WTC11 (cell line): Measurements from ENCODE around the gene DPH1. TPM values are rescaled to one million over a fixed set of nuclear protein-coding genes. Genes with fewer than 3 reads are reported as not detected.
"Not testable (repeated sequence)": the region's sequence is repeated elsewhere in the genome, so short reads cannot be mapped to it uniquely, and the experiment has no call there.

Experiments used
- ATAC-seq: fragments of 200-7000 bp; cut with Tn5 transposase; 2 replicates; pipeline ENCODE4 v1.10.0; 2021; ENCODE audit warnings: mild to moderate bottlenecking, moderate library complexity
- CTCF ChIA-PET: fragments of 300-600 bp; sonication (Branson Sonifier 250); formaldehyde crosslinking; loops from one replicate; lab custom pipeline; 2021; ENCODE audit warnings: antibody characterized with exemption; lab: Charles Lee
- POLR2A ChIA-PET: fragments of 350-600 bp; sonication (Branson Sonifier 250); formaldehyde crosslinking; loops from one replicate; lab custom pipeline; 2021; ENCODE audit warnings: antibody characterized with exemption; lab: Charles Lee
- DNase-seq: peaks from one replicate; pipeline ENCODE4 v3.0.0; 2021; ENCODE audit warnings: low spot score
- H3K27ac Mint-ChIP-seq: 2 replicates; pipeline ENCODE4 v1.8.0; 2021; ENCODE audit warnings: mixed read lengths
- H3K27me3 Mint-ChIP-seq: 2 replicates; pipeline ENCODE4 v1.8.0; 2021; ENCODE audit warnings: low read depth, mild to moderate bottlenecking, moderate library complexity, mixed read lengths
- H3K36me3 Mint-ChIP-seq: 2 replicates; pipeline ENCODE4 v1.8.0; 2021; ENCODE audit warnings: mixed read lengths
- H3K4me1 Mint-ChIP-seq: 2 replicates; pipeline ENCODE4 v1.8.0; 2022; ENCODE audit warnings: mixed read lengths
- H3K4me3 Mint-ChIP-seq: 2 replicates; pipeline ENCODE4 v1.8.0; 2021; ENCODE audit warnings: mild to moderate bottlenecking, moderate library complexity, mixed read lengths
- H3K9me3 Mint-ChIP-seq: 2 replicates; pipeline ENCODE4 v1.8.0; 2021; ENCODE audit warnings: mixed read lengths
- ATF6 ChIP-seq: sonication (generic); formaldehyde crosslinking; IDR thresholded peaks from 2 replicates; pipeline ENCODE4 v1.8.1; 2023; ENCODE audit warnings: mild to moderate bottlenecking, missing genetic modification reagents
- E2F1 ChIP-seq: sonication (generic); formaldehyde crosslinking; IDR thresholded peaks from 2 replicates; pipeline ENCODE4 v1.8.0; 2022; ENCODE audit warnings: mild to moderate bottlenecking, missing genetic modification reagents
- ELF4 ChIP-seq: sonication (generic); formaldehyde crosslinking; IDR thresholded peaks from 2 replicates; pipeline ENCODE4 v1.8.1; 2022; ENCODE audit warnings: low read depth, mild to moderate bottlenecking, moderate library complexity, missing genetic modification reagents
- EMX1 ChIP-seq: fragments of 250-450 bp; sonication (Bioruptor Pico); IDR thresholded peaks from 2 replicates; pipeline ENCODE4 v1.8.0; 2021; ENCODE audit warnings: mild to moderate bottlenecking
- GABPB1 ChIP-seq: sonication (generic); formaldehyde crosslinking; IDR thresholded peaks from 2 replicates; pipeline ENCODE4 v1.8.1; 2023; ENCODE audit warnings: mild to moderate bottlenecking, missing genetic modification reagents
- GTF2I ChIP-seq: fragments of 250-450 bp; sonication (Bioruptor Pico); conservative IDR thresholded peaks from 2 replicates; pipeline ENCODE4 v1.4.0; 2021; ENCODE audit warnings: mild to moderate bottlenecking
- IRF2 ChIP-seq: sonication (generic); formaldehyde crosslinking; IDR thresholded peaks from 2 replicates; pipeline ENCODE4 v1.8.0; 2022; ENCODE audit warnings: low read depth, missing genetic modification reagents, borderline replicate concordance
- JAZF1 ChIP-seq: fragments of 250-450 bp; sonication (Bioruptor Pico); IDR thresholded peaks from 2 replicates; pipeline ENCODE4 v1.9.0; 2021; ENCODE audit warnings: moderate library complexity, mild to moderate bottlenecking, inconsistent platforms
- NFATC4 ChIP-seq: fragments of 250-450 bp; sonication (Bioruptor Pico); IDR thresholded peaks from 2 replicates; pipeline ENCODE4 v1.9.0; 2021; ENCODE audit warnings: mild to moderate bottlenecking
- RELA ChIP-seq: sonication (generic); formaldehyde crosslinking; IDR thresholded peaks from 2 replicates; pipeline ENCODE4 v1.8.1; 2022; ENCODE audit warnings: missing genetic modification reagents, mild to moderate bottlenecking, borderline replicate concordance
- SOX15 ChIP-seq: fragments of 250-450 bp; sonication (Bioruptor Pico); IDR thresholded peaks from 2 replicates; pipeline ENCODE4 v1.9.0; 2021; ENCODE audit warnings: mild to moderate bottlenecking
- SP1 ChIP-seq: sonication (generic); formaldehyde crosslinking; conservative IDR thresholded peaks from 2 replicates; pipeline ENCODE4 v1.8.1; 2022; ENCODE audit warnings: missing genetic modification reagents
- TCF7 ChIP-seq: sonication (generic); formaldehyde crosslinking; IDR thresholded peaks from 2 replicates; pipeline ENCODE4 v1.8.0; 2022; ENCODE audit warnings: mild to moderate bottlenecking, low read depth, missing genetic modification reagents, moderate library complexity
- USF1 ChIP-seq: sonication (generic); formaldehyde crosslinking; IDR thresholded peaks from 2 replicates; pipeline ENCODE4 v1.8.0; 2022; ENCODE audit warnings: mild to moderate bottlenecking, missing genetic modification reagents
- ZBTB21 ChIP-seq: sonication (generic); formaldehyde crosslinking; IDR thresholded peaks from 2 replicates; pipeline ENCODE4 v1.8.1; 2023; ENCODE audit warnings: mild to moderate bottlenecking, missing genetic modification reagents, borderline replicate concordance
- ZNF138 ChIP-seq: sonication (generic); formaldehyde crosslinking; conservative IDR thresholded peaks from 2 replicates; pipeline ENCODE4 v1.8.1; 2022; ENCODE audit warnings: mild to moderate bottlenecking, moderate library complexity, missing genetic modification reagents
- ZNF219 ChIP-seq: sonication (generic); formaldehyde crosslinking; IDR thresholded peaks from 2 replicates; pipeline ENCODE4 v1.8.0; 2023; ENCODE audit warnings: missing genetic modification reagents, mild to moderate bottlenecking, borderline replicate concordance
- ZNF232 ChIP-seq: sonication (generic); formaldehyde crosslinking; IDR thresholded peaks from 2 replicates; pipeline ENCODE4 v1.8.0; 2022; ENCODE audit warnings: mild to moderate bottlenecking, missing genetic modification reagents
- ZNF317 ChIP-seq: sonication (generic); formaldehyde crosslinking; IDR thresholded peaks from 2 replicates; pipeline ENCODE4 v1.8.1; 2023; ENCODE audit warnings: low read depth, mild to moderate bottlenecking, moderate library complexity, missing genetic modification reagents, borderline replicate concordance
- ZNF416 ChIP-seq: fragments of 250-450 bp; sonication (Bioruptor Pico); IDR thresholded peaks from 2 replicates; pipeline ENCODE4 v1.9.0; 2021; ENCODE audit warnings: mild to moderate bottlenecking, inconsistent platforms
- ZNF671 ChIP-seq: fragments of 250-450 bp; sonication (Bioruptor Pico); IDR thresholded peaks from 2 replicates; pipeline ENCODE4 v1.8.0; 2021; ENCODE audit warnings: mild to moderate bottlenecking
- total RNA-seq: library from RNA; stranded (reverse); gene quantifications from 3 replicates; pipeline ENCODE4 v1.2.3, GENCODE V29; 2021

The DPH1 gene
- total RNA-seq, 1 experiment from 2014 or later = 43.2 TPM

GRCh38 chr17:2029911-2030778 is at the start of gene DPH1 (continued):
- peak; percentile 88 for TF ChIP-seq USF1 (CRISPR knock-in tag)

- Mint-ChIP-seq H3K36me3 (no peaks in the 10 kb centered on the region), H3K27me3 (peaks cover 33% of the 10 kb centered on the region), H3K9me3 (no peaks in the 10 kb centered on the region), H3K4me1 (peaks cover 4% of the 10 kb centered on the region), H3K27ac (no peak overlapping the region), H3K4me3 (no peak overlapping the region)
- DNase-seq (no peak), ATAC-seq (no peak)
- CTCF ChIA-PET = interaction anchor here (1.2 kb wide), 1 partner anchor 72 kb away, joined by 3 read pairs; no protein-coding TSS in a partner anchor
- POLR2A ChIA-PET = no interaction called here
- no peak for TF ChIP-seq ZNF219 (CRISPR knock-in tag)
- no peak for TF ChIP-seq EMX1 (CRISPR knock-in tag)
- TF ChIP-seq E2F1 = no peak
- TF ChIP-seq TCF7 (CRISPR knock-in tag) = no peak
- TF ChIP-seq ZNF416 (CRISPR knock-in tag) = no peak
- TF ChIP-seq IRF2 = no peak
- TF ChIP-seq ZBTB21 (CRISPR knock-in tag) = no peak
- no peak for TF ChIP-seq USF1 (CRISPR knock-in tag)
- TF ChIP-seq GTF2I (CRISPR knock-in tag) = no peak
- no peak for TF ChIP-seq NFATC4
These were observed 49.2 kb upstream of the DPH1 start for GRCh38 chr17:1980665-1981250.

GRCh38 chr17:1982793-1983366 is 47.1 kb upstream of the DPH1 start:
- not testable (repeated sequence) for H3K9me3 Mint-ChIP-seq, ATAC-seq, H3K27ac Mint-ChIP-seq, H3K4me3 Mint-ChIP-seq, H3K36me3 Mint-ChIP-seq, H3K4me1 Mint-ChIP-seq, DNase-seq
- ChIA-PET POLR2A (interaction anchor here (0.6 kb wide), 1 partner anchor 82 kb away, joined by 3 read pairs; no protein-coding TSS in a partner anchor), CTCF (interaction anchor here (0.6 kb wide), 2 partner anchors 16 to 1555 kb away, joined by 3 read pairs; no protein-coding TSS in a partner anchor)
- H3K27me3 Mint-ChIP-seq = peaks cover 20% of the 10 kb centered on the region

GRCh38 chr17:1985093-1985492 is 44.9 kb upstream of the DPH1 start:
- no peak for DNase-seq
- ChIA-PET CTCF (no interaction called here), POLR2A (interaction anchor here (0.6 kb wide), 1 partner anchor 134 kb away, joined by 4 read pairs; no protein-coding TSS in a partner anchor)
- no peaks in the 10 kb centered on the region for H3K9me3 Mint-ChIP-seq
- H3K27ac Mint-ChIP-seq = no peak overlapping the region
- H3K4me1 Mint-ChIP-seq = peaks cover 10% of the 10 kb centered on the region
- no peaks in the 10 kb centered on the region; the same call in none of the 2 replicates for H3K27me3 Mint-ChIP-seq
- TF ChIP-seq ZNF138 (no peak), SOX15 (CRISPR knock-in tag) (no peak), ZNF317 (CRISPR knock-in tag) (no peak), ZNF219 (CRISPR knock-in tag) (no peak), RELA (no peak), GABPB1 (no peak), ZNF232 (CRISPR knock-in tag) (no peak), SP1 (no peak), ATF6 (no peak), JAZF1 (CRISPR knock-in tag) (no peak), ZNF671 (CRISPR knock-in tag) (no peak), ELF4 (no peak)
- no peaks in the 10 kb centered on the region for H3K36me3 Mint-ChIP-seq
- H3K4me3 Mint-ChIP-seq = no peak overlapping the region
- no peak for ATAC-seq
